H9 (cell line): ENCODE measurements around the gene CST6. TPM values are rescaled to one million over a fixed set of nuclear protein-coding genes. Genes with fewer than 3 reads are reported as not detected.

Source experiments
- DNase-seq: peaks from one replicate; pipeline ENCODE4 v3.0.0-alpha.2; 2017
- H2AFZ ChIP-seq: one replicate; pipeline ENCODE4 v1.6.1; 2013; ENCODE audit warnings: mild to moderate bottlenecking, low read length, control low read depth, moderate library complexity
- H2AK5ac ChIP-seq: 2 replicates; pipeline ENCODE4 v1.6.1; 2013; ENCODE audit warnings: low read length, control low read depth, mixed read lengths; ENCODE audit not compliant: insufficient read length
- H2BK120ac ChIP-seq: one replicate; pipeline ENCODE4 v1.6.1; 2013; ENCODE audit warnings: low read depth, mild to moderate bottlenecking, low read length, control low read depth, inconsistent platforms; ENCODE audit not compliant: poor library complexity, severe bottlenecking
- H2BK12ac ChIP-seq: 2 replicates; pipeline ENCODE4 v1.6.1; 2013; ENCODE audit warnings: low read length, control low read depth, mixed read lengths, low read depth; ENCODE audit not compliant: insufficient read length
- H2BK15ac ChIP-seq: 2 replicates; pipeline ENCODE4 v1.6.1; 2013; ENCODE audit warnings: low read depth, low read length, control low read depth
- H2BK20ac ChIP-seq: one replicate; pipeline ENCODE4 v1.6.1; 2013; ENCODE audit warnings: low read depth, mild to moderate bottlenecking, low read length, control low read depth, inconsistent platforms; ENCODE audit not compliant: poor library complexity, severe bottlenecking
- H2BK5ac ChIP-seq: 2 replicates; pipeline ENCODE4 v1.6.1; 2013; ENCODE audit warnings: low read length, control low read depth, mixed read lengths; ENCODE audit not compliant: insufficient read length
- H3K14ac ChIP-seq: 2 replicates; pipeline ENCODE4 v1.6.1; 2013; ENCODE audit warnings: low read length, control low read depth; ENCODE audit not compliant: insufficient read depth
- H3K18ac ChIP-seq: 2 replicates; pipeline ENCODE4 v1.6.1; 2013; ENCODE audit warnings: low read depth, mild to moderate bottlenecking, mixed read lengths, low read length, control low read depth; ENCODE audit not compliant: insufficient read length
- H3K23ac ChIP-seq: 2 replicates; pipeline ENCODE4 v1.6.1; 2013; ENCODE audit warnings: low read length, control low read depth, mixed read lengths, low read depth; ENCODE audit not compliant: insufficient read length
- H3K23me2 ChIP-seq: 2 replicates; pipeline ENCODE4 v1.6.1; 2013; ENCODE audit warnings: low read depth, mild to moderate bottlenecking, mixed read lengths, low read length, control low read depth; ENCODE audit not compliant: insufficient read length, poor library complexity, severe bottlenecking
- H3K27ac ChIP-seq: 2 replicates; pipeline ENCODE4 v1.5.1; 2013; ENCODE audit warnings: low read length, control low read depth, mixed read lengths, low read depth; ENCODE audit not compliant: insufficient read length
- H3K27me3 ChIP-seq: 2 replicates; pipeline ENCODE4 v1.6.1; 2013; ENCODE audit warnings: low read length, control low read depth, inconsistent platforms; ENCODE audit not compliant: insufficient read depth
- H3K4ac ChIP-seq: 2 replicates; pipeline ENCODE4 v1.6.1; 2013; ENCODE audit warnings: low read depth, mild to moderate bottlenecking, control low read depth, inconsistent platforms, low read length, moderate library complexity
- H3K4me1 ChIP-seq: 2 replicates; pipeline ENCODE4 v1.6.1; 2013; ENCODE audit warnings: low read length, control low read depth, inconsistent platforms; ENCODE audit not compliant: insufficient read depth
- H3K4me2 ChIP-seq: 2 replicates; pipeline ENCODE4 v1.6.1; 2013; ENCODE audit warnings: low read length, control low read depth, mixed read lengths; ENCODE audit not compliant: insufficient read length, insufficient read depth
- H3K56ac ChIP-seq: 2 replicates; pipeline ENCODE4 v1.6.1; 2013; ENCODE audit warnings: low read depth, mild to moderate bottlenecking, mixed read lengths, low read length, control low read depth; ENCODE audit not compliant: insufficient read length
- H3K79me1 ChIP-seq: 2 replicates; pipeline ENCODE4 v1.6.1; 2013; ENCODE audit warnings: low read depth, mild to moderate bottlenecking, moderate library complexity, low read length, control low read depth, inconsistent platforms; ENCODE audit not compliant: insufficient read depth, poor library complexity, severe bottlenecking
- H3K79me2 ChIP-seq: 2 replicates; pipeline ENCODE4 v1.6.1; 2013; ENCODE audit warnings: low read length, control low read depth, inconsistent platforms; ENCODE audit not compliant: insufficient read depth
- H3K9ac ChIP-seq: 2 replicates; pipeline ENCODE4 v1.6.1; 2013; ENCODE audit warnings: low read length, control low read depth, mixed read lengths; ENCODE audit not compliant: insufficient read length; ENCODE audit errors: extremely low read depth
- H3K9me3 ChIP-seq: one replicate; pipeline ENCODE4 v1.6.1; 2013; ENCODE audit warnings: low read depth, low read length, inconsistent platforms; ENCODE audit not compliant: control insufficient read depth
- H3T11ph ChIP-seq: one replicate; pipeline ENCODE4 v1.6.1; 2013; ENCODE audit warnings: mild to moderate bottlenecking, low read length, control low read depth, inconsistent platforms
- H4K20me1 ChIP-seq: one replicate; pipeline ENCODE4 v1.6.1; 2013; ENCODE audit not compliant: control insufficient read depth, insufficient read length, insufficient read depth
- H4K5ac ChIP-seq: 2 replicates; pipeline ENCODE4 v1.6.1; 2013; ENCODE audit warnings: low read depth, mild to moderate bottlenecking, mixed read lengths, low read length, control low read depth; ENCODE audit not compliant: insufficient read length
- H4K8ac ChIP-seq: replicated peaks from 2 replicates; pipeline ENCODE4 v1.6.1; 2013; ENCODE audit warnings: low read length, control low read depth, mixed read lengths, low read depth; ENCODE audit not compliant: insufficient read length
- H4K91ac ChIP-seq: 2 replicates; pipeline ENCODE4 v1.6.1; 2013; ENCODE audit warnings: low read depth, mild to moderate bottlenecking, moderate library complexity, mixed read lengths, low read length, control low read depth; ENCODE audit not compliant: insufficient read length
- H3K27ac Mint-ChIP-seq, 3 experiments: 2 replicates in 2 of 3; 3 replicates in 1 of 3; pipeline ENCODE4 v1.8.0; 2020 to 2021; ENCODE audit warnings: mixed read lengths in 3 of 3, mild to moderate bottlenecking in 1 of 3, moderate library complexity in 1 of 3
- H3K27me3 Mint-ChIP-seq: 2 replicates; pipeline ENCODE4 v1.8.0; 2021; ENCODE audit warnings: low read depth, mild to moderate bottlenecking, moderate library complexity, mixed read lengths
- H3K36me3 Mint-ChIP-seq, 3 experiments: 2 replicates in 2 of 3; 3 replicates in 1 of 3; pipeline ENCODE4 v1.8.0; 2020 to 2021; ENCODE audit warnings: low read depth in 3 of 3, mixed read lengths in 3 of 3; ENCODE audit not compliant: insufficient read depth in 1 of 3
- H3K4me1 Mint-ChIP-seq, 2 experiments: 2 replicates each; pipeline ENCODE4 v1.8.0; 2020; ENCODE audit warnings: mixed read lengths in 2 of 2
- H3K4me3 Mint-ChIP-seq, 2 experiments: 2 replicates in 1 of 2; 3 replicates in 1 of 2; pipeline ENCODE4 v1.8.0; 2020 to 2021; ENCODE audit warnings: mild to moderate bottlenecking in 2 of 2, mixed read lengths in 2 of 2, moderate library complexity in 1 of 2
- H3K9me3 Mint-ChIP-seq, 2 experiments: 2 replicates in 1 of 2; 3 replicates in 1 of 2; pipeline ENCODE4 v1.8.0; 2020; ENCODE audit warnings: mild to moderate bottlenecking in 2 of 2, mixed read lengths in 2 of 2, moderate library complexity in 1 of 2
- CTCF ChIP-seq: fragments of 200-600 bp; sonication (generic); conservative IDR thresholded peaks from 3 replicates; pipeline ENCODE4 v1.8.0; 2021; ENCODE audit warnings: antibody characterized with exemption, mild to moderate bottlenecking
- WGBS: extraction: QIAGEN DNeasy Blood & Tissue Kit; methylation state at CpG from one replicate; pipeline ENCODE4 v1.1.7; 2013; ENCODE audit warnings: missing lambda C conversion rate, low lambda C conversion rate, mixed read lengths; ENCODE audit not compliant: insufficient read length; ENCODE audit errors: extremely low coverage; 5-methylcytosine and 5-hydroxymethylcytosine counted together
- total RNA-seq: library from RNA; stranded (reverse); gene quantifications from 2 replicates; pipeline ENCODE4 v1.2.1, GENCODE V29; 2021

The CST6 gene
- total RNA-seq, 1 experiment from 2014 or later, result not detected

DNA sequence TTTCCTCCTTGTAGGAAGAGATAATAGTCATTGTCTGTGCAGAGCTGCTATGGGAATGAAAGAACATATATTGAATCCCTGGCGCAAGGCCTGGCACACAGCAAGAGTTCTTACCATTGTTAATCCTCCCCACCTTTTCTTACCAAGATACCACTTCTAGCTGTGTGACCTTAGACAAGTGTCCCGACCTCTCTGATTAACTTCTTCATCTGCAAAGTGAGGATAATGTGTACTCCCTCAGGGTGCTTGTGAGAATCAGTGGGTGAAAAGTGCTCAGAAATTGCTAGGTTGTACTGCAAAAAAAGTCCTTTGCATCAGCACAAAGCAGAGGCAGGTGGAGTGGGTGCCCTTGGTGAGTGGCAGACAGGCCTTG lies 3.7 kb upstream of the CST6 start:
- Histone ChIP-seq H3K14ac (no peak overlapping the region), H3T11ph (no peak overlapping the region), H3K27ac (no peak overlapping the region), H3K79me1 (no peaks in the 10 kb centered on the region), H2BK120ac (no peak overlapping the region), H2AK5ac (no peak overlapping the region), H3K56ac (no peak overlapping the region), H2AFZ (no peak overlapping the region), H3K9ac (no peak overlapping the region), H4K91ac (no peak overlapping the region), H4K5ac (no peak overlapping the region), H3K23ac (no peak overlapping the region), H4K8ac (no peak overlapping the region), H3K18ac (no peak overlapping the region), H2BK15ac (no peak overlapping the region), H3K4ac (no peak overlapping the region), H2BK12ac (no peak overlapping the region), H3K79me2 (peaks cover 3% of the 10 kb centered on the region; the same call in 1 of the 2 replicates), H3K4me2 (no peak overlapping the region), H3K27me3 (peaks cover 4% of the 10 kb centered on the region; the same call in 1 of the 2 replicates), H3K9me3 (no peaks in the 10 kb centered on the region), H3K4me1 (no peaks in the 10 kb centered on the region), H3K23me2 (peaks cover 6% of the 10 kb centered on the region), H2BK5ac (no peak overlapping the region), H4K20me1 (no peaks in the 10 kb centered on the region), H2BK20ac (no peak overlapping the region)
- no peak for TF ChIP-seq CTCF
- peaks cover 5 to 28% (median 22%) of the 10 kb centered on the region in 3 experiments; a peak in 5 of 7 replicates for H3K36me3 Mint-ChIP-seq
- WGBS, result no CpG with 5 or more reads among the region's 2 CpGs
- H3K4me3 Mint-ChIP-seq, result no peak overlapping the region
- no peaks in the 10 kb centered on the region; the same call in 1 of the 2 replicates for H3K27me3 Mint-ChIP-seq
- DNase-seq, result no peak
- no peak overlapping the region; a peak in 1 of 7 replicates for H3K27ac Mint-ChIP-seq
- H3K9me3 Mint-ChIP-seq, result no peaks in the 10 kb centered on the region
- peaks cover 21 to 34% of the 10 kb centered on the region in 2 experiments for H3K4me1 Mint-ChIP-seq
